Measurements from ENCODE around the gene CTDSP2.
"Not testable (repeated sequence)": the region's sequence is repeated elsewhere in the genome, so short reads cannot be mapped to it uniquely, and the experiment has no call there.

Gene CTDSP2

GRCh38 chr12:57846577-57847319, at the start of gene CTDSP2:
TSS of gene CTDSP2 (minus strand) at chr12:57846729. CDS start at chr12:57846435, 294 bp downstream.
- peak; percentile 91 for DNase-seq (ENCODE audit: low read depth, low spot score)
- H3K27ac ChIP-seq: peak within 1 kb of the TSS; percentile 90

GRCh38 chr12:57896115-57896433, 49.5 kb upstream of the CTDSP2 start:
- DNase-seq (ENCODE audit: low read depth, low spot score): no peak
- no peak overlapping the region for H3K27ac ChIP-seq

GRCh38 chr12:57895389-57896114, 49.0 kb upstream of the CTDSP2 start:
- DNase-seq (ENCODE audit: low read depth, low spot score): no peak
- H3K27ac ChIP-seq: no peak overlapping the region

GRCh38 chr12:57894399-57895292, 48.1 kb upstream of the CTDSP2 start:
- no peak for DNase-seq (ENCODE audit: low read depth, low spot score)
- no peak overlapping the region for H3K27ac ChIP-seq

GRCh38 chr12:57893431-57894353, 47.2 kb upstream of the CTDSP2 start:
- no peak for DNase-seq (ENCODE audit: low read depth, low spot score)
- H3K27ac ChIP-seq: no peak overlapping the region

- no peak for DNase-seq (ENCODE audit: low read depth, low spot score)
- H3K27ac ChIP-seq: no peak overlapping the region
These were observed 45.9 kb upstream of the CTDSP2 start for GRCh38 chr12:57892232-57892972.

- no peak for DNase-seq (ENCODE audit: low read depth, low spot score)
- H3K27ac ChIP-seq: no peak overlapping the region
These were observed 45.2 kb upstream of the CTDSP2 start for GRCh38 chr12:57891542-57892228.

GRCh38 chr12:57890191-57891115, 43.9 kb upstream of the CTDSP2 start:
- peak; percentile 49 for DNase-seq (ENCODE audit: low read depth, low spot score)
- H3K27ac ChIP-seq: peak overlapping the region; percentile 98

GRCh38 chr12:57889500-57889989, 43.0 kb upstream of the CTDSP2 start:
- peak overlapping the region; percentile 98 for H3K27ac ChIP-seq
- DNase-seq (ENCODE audit: low read depth, low spot score): no peak

- DNase-seq (ENCODE audit: low read depth, low spot score): peak; percentile 94
- peak overlapping the region; percentile 98 for H3K27ac ChIP-seq
These were observed 42.1 kb upstream of the CTDSP2 start for GRCh38 chr12:57888409-57889157.

- no peak for DNase-seq (ENCODE audit: low read depth, low spot score)
- peak overlapping the region; percentile 98 for H3K27ac ChIP-seq
These were observed 41.3 kb upstream of the CTDSP2 start for GRCh38 chr12:57887631-57888408.

- H3K27ac ChIP-seq; DNase-seq (ENCODE audit: low read depth, low spot score): not testable (repeated sequence)
These were observed 40.4 kb upstream of the CTDSP2 start for GRCh38 chr12:57886964-57887363.

- DNase-seq (ENCODE audit: low read depth, low spot score): no peak
- H3K27ac ChIP-seq: no peak overlapping the region
These were observed 40.0 kb upstream of the CTDSP2 start for GRCh38 chr12:57886542-57886941.

- DNase-seq (ENCODE audit: low read depth, low spot score): no peak
- H3K27ac ChIP-seq: no peak overlapping the region
These were observed 38.7 kb upstream of the CTDSP2 start for GRCh38 chr12:57885207-57885606.

GRCh38 chr12:57883700-57884099, 37.2 kb upstream of the CTDSP2 start:
- H3K27ac ChIP-seq: no peak overlapping the region
- DNase-seq (ENCODE audit: low read depth, low spot score): no peak

GRCh38 chr12:57883057-57883456, 36.5 kb upstream of the CTDSP2 start:
- no peak overlapping the region for H3K27ac ChIP-seq
- DNase-seq (ENCODE audit: low read depth, low spot score): no peak

All from epithelial cell of prostate (primary cell).